Glomerular visceral epithelial cell (primary cell): ENCODE data around the gene ZCWPW1.
"Not testable (repeated sequence)": the region's sequence is repeated elsewhere in the genome, so short reads cannot be mapped to it uniquely, and the experiment has no call there.

Experiments
- DNase-seq: peaks from one replicate; pipeline ENCODE4 v3.0.0-alpha.2; 2016; ENCODE audit errors: extremely low spot score

Gene ZCWPW1

GRCh38 chr7:100400656-100401055 lies 27.8 kb downstream of the ZCWPW1 start:
- DNase-seq: no peak

DNA sequence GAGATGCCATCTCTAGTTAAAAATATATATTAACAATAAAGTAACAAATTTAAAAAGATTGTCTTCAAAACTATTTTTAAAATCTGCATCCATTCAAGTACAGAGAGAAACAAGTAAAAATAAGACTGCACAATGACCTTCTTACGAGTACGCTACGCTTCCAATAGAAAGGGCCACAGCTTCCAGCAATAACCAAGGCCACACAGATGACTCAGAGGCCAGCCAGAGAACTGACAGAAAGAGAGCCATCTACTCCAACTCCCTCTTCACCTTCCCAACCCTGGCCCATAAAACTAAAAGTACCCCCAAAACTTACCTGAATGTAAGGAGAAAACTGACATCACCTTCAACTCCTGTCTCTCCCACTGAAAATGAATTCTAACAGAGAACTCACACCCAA lies 28.5 kb downstream of the ZCWPW1 start:
- DNase-seq: no peak

DNA sequence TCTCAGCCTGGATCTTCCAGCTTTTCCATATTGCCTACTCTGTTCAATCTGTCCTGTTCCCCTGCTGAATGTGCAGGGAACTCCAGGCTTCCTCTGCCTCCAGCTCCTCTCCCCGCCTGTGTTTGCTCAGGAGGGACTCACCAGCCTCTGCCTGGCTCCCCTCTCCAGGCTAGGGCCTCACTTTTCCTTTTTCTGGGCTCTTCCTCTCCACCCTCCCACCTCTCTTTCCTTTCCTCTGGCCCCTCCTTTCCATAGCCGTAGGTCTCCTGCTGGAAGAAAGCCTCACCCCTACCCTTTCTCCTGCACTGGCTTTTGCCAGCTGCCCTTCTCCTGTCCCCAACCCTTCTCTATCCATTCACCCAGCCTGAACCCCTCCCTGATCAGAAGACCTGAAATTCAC lies 30.3 kb downstream of the ZCWPW1 start:
- DNase-seq: no peak

DNA sequence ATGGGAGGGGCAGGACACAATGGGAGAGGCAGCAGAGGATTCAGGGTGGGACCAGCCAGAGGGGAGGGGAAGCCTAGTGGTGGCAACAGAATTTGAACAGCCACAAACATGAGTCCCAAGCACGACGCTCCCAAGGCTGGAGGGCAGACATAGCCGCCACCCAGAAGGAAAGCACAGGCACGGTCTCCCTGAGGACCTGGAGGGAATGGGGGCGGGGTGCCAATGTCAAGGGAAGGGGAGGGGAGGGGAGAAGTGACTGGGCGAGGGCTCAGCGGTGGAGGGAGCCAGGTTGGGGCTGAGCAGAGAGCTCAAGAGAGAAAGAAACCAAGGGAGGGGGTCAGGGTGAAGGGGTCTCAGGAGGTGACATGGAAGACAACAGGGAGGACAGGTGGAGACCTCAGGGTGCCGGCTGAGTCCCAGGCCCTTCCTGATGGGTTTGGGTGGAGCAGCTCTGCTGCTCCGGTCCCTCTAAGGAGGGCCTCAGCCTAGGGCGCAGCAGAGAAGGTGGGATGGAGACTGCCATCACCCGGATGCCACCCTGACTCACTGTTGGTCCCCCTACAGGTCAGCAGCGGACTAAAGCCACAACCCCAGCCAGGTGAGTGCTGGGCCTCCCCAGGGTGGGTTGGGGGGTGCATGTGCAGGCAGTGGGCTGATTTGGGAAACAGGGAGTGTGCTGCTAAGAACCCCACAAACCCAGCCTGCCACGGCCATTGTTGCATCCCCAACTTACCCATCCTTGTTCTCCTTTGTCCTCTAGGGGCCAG lies 31.0 kb downstream of the ZCWPW1 start:
- DNase-seq: no peak

GRCh38 chr7:100396421-100396982 lies 32.0 kb downstream of the ZCWPW1 start:
- no peak for DNase-seq

DNA sequence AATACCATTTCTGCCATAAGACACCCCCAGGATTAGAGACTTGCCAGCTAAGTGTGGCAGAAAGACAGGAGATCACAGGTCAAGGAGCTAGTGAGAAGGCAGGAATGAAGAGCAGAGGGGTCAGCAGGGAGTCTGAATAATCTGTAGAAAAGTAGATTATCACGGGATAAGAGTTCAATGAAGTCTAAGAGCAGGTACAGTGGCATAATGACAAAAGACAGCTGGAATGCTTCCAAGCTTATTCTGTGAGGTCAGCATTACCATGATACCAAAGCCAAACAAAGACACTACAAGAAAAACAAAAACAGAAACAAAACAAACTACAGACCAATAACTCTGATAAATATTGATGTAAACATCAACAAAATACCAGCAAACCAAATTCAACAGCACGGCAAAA lies 34.4 kb downstream of the ZCWPW1 start:
- DNase-seq: no peak

- no peak for DNase-seq
Measured at GRCh38 chr7:100393233-100393905, 35.1 kb downstream of the ZCWPW1 start.

DNA sequence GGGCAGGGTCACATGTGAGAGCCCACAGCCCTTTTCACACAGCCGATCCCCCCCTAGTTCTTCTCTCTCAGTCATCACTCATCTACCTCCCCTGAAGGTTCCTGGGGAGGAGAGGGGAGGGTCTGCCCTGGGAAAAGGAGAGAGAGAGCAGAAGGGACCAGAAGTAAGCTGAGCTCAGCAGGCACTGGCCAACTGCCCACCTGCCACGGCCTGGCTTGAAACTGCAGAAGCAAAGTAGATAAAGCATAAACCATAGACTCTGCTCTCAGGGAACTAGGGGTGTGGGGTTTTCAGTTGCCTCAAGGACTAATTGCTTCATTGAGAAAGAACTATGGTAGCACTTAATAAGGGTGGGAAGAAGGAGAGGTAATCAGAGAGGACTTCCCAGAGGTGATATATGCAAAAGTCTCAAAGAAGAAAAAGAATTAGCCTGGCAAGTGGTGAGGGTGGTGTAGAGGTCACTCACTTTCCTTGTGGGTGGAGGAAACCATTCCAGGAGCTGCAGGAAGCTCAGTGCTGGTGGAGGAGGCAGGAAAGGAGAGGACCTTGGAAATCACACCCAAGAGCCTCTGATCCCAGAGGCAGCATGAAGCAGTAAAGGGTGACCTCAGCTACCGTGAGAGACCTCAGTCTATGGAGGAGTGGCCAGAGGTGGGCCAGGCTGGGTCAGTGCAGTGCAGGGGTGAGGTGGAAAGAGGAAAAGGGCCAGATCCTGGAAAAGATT lies 38.1 kb downstream of the ZCWPW1 start:
- no peak for DNase-seq

- no peak for DNase-seq
Measured at GRCh38 chr7:100389437-100390088, 38.9 kb downstream of the ZCWPW1 start.

- no peak for DNase-seq
Measured at GRCh38 chr7:100387695-100388094, 40.8 kb downstream of the ZCWPW1 start.

GRCh38 chr7:100386940-100387339 lies 41.6 kb downstream of the ZCWPW1 start:
- no peak for DNase-seq

GRCh38 chr7:100384628-100385294 lies 43.7 kb downstream of the ZCWPW1 start:
- no peak for DNase-seq

DNA sequence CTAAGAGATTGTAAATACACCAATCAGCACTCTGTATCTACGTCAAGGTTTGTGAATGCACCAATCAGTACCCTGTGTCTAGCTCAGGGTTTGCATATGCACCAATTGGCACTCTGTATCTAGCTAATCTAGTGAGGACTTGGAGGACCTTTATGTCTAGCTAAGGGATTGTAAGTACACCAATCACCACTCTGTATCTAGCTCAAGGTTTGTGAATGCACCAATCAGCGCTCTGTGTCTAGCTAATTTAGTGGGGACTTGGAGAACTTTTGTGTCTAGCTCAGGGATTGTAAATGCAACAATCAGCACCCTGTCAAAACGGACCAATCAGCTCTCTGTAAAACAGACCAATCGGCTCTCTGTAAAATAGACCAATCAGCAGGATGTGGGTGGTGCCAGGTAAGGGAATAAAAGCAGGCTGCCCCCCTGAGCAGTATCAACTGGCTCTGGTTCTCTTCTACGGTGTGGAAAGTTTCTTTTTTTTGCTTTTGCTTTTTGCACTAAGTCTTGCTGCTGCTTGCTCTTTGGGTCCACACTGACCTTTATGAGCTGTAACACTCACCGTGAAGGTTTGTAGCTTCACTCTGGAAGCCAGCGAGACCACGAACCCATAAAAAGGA lies 46.2 kb downstream of the ZCWPW1 start:
- DNase-seq: not testable (repeated sequence)

DNA sequence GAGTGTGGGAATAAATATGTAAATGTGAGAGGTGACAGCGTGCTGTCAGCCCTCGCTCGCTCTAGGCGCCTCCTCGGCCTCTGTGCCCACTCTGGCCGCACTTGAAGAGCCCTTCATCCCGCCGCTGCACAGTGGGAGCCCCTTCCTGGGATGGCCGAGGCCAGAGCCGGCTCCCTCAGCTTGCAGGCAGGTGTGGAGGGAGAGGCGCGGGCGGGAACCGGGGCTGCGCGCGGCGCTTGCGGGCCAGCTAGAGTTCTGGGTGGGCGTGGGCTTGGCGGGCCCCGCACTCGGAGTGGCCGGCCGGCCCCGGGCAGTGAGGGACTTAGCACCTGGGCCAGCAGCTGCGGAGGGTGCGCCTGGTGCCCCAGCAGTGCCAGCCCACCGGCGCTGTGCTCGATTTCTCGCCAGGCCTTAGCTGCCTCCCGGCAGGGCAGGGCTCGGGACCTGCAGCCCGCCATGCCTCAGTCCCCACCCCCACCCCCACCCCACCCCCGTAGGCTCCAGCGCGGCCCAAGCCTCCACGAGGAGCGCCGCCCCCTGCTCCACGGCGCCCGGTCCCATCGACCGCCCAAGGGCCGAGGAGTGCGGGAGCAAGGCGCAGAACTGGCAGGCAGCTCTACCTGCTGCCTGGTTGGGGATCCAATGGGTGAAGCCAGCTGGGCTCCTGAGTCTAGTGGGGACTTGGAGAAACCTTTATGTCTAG lies 46.8 kb downstream of the ZCWPW1 start:
- not testable (repeated sequence) for DNase-seq

GRCh38 chr7:100380196-100380595 lies 48.3 kb downstream of the ZCWPW1 start:
- DNase-seq: no peak

- no peak for DNase-seq
Measured at GRCh38 chr7:100378114-100378755, 50.3 kb downstream of the ZCWPW1 start.

GRCh38 chr7:100376066-100376465 lies 52.4 kb downstream of the ZCWPW1 start:
- DNase-seq: no peak

DNA sequence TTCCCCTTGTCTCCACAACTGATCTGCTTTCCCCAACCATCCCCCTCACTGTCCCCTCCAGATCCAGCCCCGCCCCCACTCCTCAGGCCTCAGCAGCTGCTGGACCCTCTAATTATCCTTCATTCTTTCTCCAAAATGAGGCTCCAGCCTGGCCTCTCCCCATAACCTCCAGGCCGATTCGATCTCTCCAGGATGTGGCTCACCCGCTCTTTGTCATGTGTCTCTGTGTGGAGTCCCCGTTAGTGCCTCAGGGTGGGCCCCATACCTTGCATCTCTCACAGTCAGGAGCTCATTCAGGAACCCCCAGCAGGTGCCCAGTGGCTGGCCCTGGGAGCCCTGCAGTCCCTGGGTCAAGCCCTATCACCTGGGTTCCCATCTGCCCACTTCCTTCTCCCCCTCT lies 53.9 kb downstream of the ZCWPW1 start:
- no peak for DNase-seq

DNA sequence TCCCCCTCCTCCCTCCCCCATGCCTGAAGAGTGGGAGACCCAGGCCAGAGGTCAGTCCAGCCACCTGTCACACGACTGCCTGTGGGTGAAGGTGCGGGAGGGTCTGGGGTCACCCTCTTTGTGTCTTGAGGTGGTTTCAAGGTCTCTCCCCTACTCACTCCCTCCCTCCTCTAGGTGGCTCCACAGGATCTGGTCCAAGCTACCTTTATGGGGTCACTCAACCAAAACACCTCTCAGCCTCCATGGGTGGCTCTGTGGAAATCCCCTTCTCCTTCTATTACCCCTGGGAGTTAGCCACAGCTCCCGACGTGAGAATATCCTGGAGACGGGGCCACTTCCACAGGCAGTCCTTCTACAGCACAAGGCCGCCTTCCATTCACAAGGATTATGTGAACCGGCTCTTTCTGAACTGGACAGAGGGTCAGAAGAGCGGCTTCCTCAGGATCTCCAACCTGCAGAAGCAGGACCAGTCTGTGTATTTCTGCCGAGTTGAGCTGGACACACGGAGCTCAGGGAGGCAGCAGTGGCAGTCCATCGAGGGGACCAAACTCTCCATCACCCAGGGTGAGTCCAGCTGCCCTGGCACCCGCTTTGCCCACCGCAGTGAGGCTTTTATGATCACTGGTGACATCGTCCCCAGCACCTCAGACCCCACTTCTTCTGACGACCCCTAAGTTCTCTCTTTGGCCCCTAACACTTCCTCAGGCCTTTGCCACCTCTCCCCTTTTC lies 54.5 kb downstream of the ZCWPW1 start:
- peak; percentile 40 for DNase-seq
